Natural killer cell (primary cell): ENCODE data around the gene DPYSL5. TPM values are rescaled to one million over a fixed set of nuclear protein-coding genes. Genes with fewer than 3 reads are reported as not detected.

Experiments used
- ATAC-seq, 3 donors: fragments of 150-1000 bp in 2 of 3; fragments of 200-7000 bp in 1 of 3; cut with Tn5 transposase; 1 replicate in 1 of 3; 2 replicates in 2 of 3; pipeline ENCODE4 v1.10.0; 2021; ENCODE audit warnings: mild to moderate bottlenecking in 2 of 3, moderate library complexity in 2 of 3
- DNase-seq, 2 donors: peaks; one replicate each; pipeline versions ENCODE4 v3.0.0 to v3.0.0-alpha.2; 2013 to 2021; ENCODE audit warnings: mixed read lengths in 1 of 2
- H3K27ac ChIP-seq: one replicate; pipeline ENCODE4 v1.5.1; 2013; ENCODE audit warnings: mild to moderate bottlenecking, low read length
- H3K27me3 ChIP-seq: one replicate; pipeline ENCODE4 v1.6.1; 2013; ENCODE audit warnings: low read length; ENCODE audit not compliant: control insufficient read depth, insufficient read depth
- H3K36me3 ChIP-seq: one replicate; pipeline ENCODE4 v1.6.1; 2013; ENCODE audit warnings: low read length; ENCODE audit not compliant: control insufficient read depth, insufficient read depth
- H3K4me1 ChIP-seq: one replicate; pipeline ENCODE4 v1.6.1; 2013; ENCODE audit warnings: low read length; ENCODE audit not compliant: control insufficient read depth, insufficient read depth
- H3K4me3 ChIP-seq: one replicate; pipeline ENCODE4 v1.5.1; 2013; ENCODE audit warnings: low read length
- H3K9me3 ChIP-seq: one replicate; pipeline ENCODE4 v1.6.1; 2013; ENCODE audit warnings: low read length; ENCODE audit not compliant: control insufficient read depth, insufficient read depth
- H3K27ac Mint-ChIP-seq, 2 donors: one replicate each; pipeline ENCODE4 v1.8.0; 2022; ENCODE audit warnings: mild to moderate bottlenecking in 2 of 2, mixed read lengths in 2 of 2, moderate library complexity in 1 of 2
- H3K27me3 Mint-ChIP-seq, 2 donors: one replicate each; pipeline ENCODE4 v1.8.0; 2022; ENCODE audit warnings: low read depth in 2 of 2, mixed read lengths in 2 of 2
- H3K36me3 Mint-ChIP-seq: one replicate; pipeline ENCODE4 v1.8.0; 2022; ENCODE audit warnings: mixed read lengths
- H3K4me1 Mint-ChIP-seq, 2 donors: one replicate each; pipeline ENCODE4 v1.8.0; 2022; ENCODE audit warnings: mixed read lengths in 2 of 2
- H3K4me3 Mint-ChIP-seq: one replicate; pipeline ENCODE4 v1.8.0; 2022; ENCODE audit warnings: mild to moderate bottlenecking, moderate library complexity, mixed read lengths
- H3K9me3 Mint-ChIP-seq, 2 donors: one replicate each; pipeline ENCODE4 v1.8.0; 2022; ENCODE audit warnings: mixed read lengths in 2 of 2
- WGBS: methylation state at CpG from one replicate; pipeline ENCODE4 v1.1.7; 2013; ENCODE audit warnings: missing lambda C conversion rate; ENCODE audit not compliant: insufficient coverage; 5-methylcytosine and 5-hydroxymethylcytosine counted together
- intact Hi-C: fragments of 100-400 bp; cut with micrococcal nuclease; formaldehyde crosslinking; loops from one replicate; pipeline ENCODE4 v1.14.2; 2022
- total RNA-seq, 4 donors: library from RNA; stranded (reverse); fragments of 120-200 nt in 1 of 4; gene quantifications; one replicate each; pipeline versions ENCODE4 v1.2.3 to v1.2.4, GENCODE V29; 2013 to 2022
- TF ChIP-seq, protein P1 (sequence below): fragments of 200-600 bp; IDR thresholded peaks from one replicate; pipeline ENCODE4 v1.8.0; 2022; ENCODE audit warnings: antibody characterized with exemption

The DPYSL5 gene
- total RNA-seq, 3 donors from 2014 or later (not counting 1 experiment from before 2014, with no cell fraction given): not detected

DNA sequence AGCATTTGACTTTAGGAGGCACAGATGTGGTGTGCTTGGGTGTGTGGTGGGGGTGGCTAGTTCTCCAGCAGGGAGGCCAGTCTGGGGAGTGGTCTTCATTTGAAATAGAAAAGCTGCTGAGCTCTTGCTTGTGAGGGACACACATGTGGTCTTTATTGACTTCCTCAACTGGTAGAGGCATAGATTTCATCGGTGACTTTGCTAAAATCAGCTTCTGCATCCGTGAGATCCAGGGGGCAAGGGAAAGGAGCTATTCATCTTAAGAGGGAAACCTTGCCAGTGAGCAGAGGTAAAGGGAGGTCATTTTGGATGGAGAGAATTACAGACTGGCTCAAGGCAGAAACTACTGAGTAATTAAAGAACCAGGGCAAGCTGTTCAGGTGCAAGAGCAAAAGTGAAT, 127.2 kb downstream of the DPYSL5 start:
- no peak overlapping the region for H3K27ac ChIP-seq
- intact Hi-C loops: no loop called here
- no peak for ATAC-seq

GRCh38 chr2:26975656-26976055, 127.7 kb downstream of the DPYSL5 start:
- intact Hi-C loops: no loop called here
- DNase-seq (no peak), ATAC-seq (no peak)
- no peak overlapping the region for H3K4me3 Mint-ChIP-seq
- H3K9me3 ChIP-seq: no peaks in the 10 kb centered on the region
- H3K36me3 Mint-ChIP-seq: no peaks in the 10 kb centered on the region
- peaks cover 6% of the 10 kb centered on the region for H3K4me1 ChIP-seq
- H3K4me1 Mint-ChIP-seq: peaks cover 11 to 16% of the 10 kb centered on the region in 2 donors
- no peak overlapping the region for H3K4me3 ChIP-seq
- H3K27ac Mint-ChIP-seq: no peak overlapping the region
- H3K27ac ChIP-seq: no peak overlapping the region
- 82% methylated on average over 1 of the region's 1 CpG for WGBS
- H3K27me3 Mint-ChIP-seq: peaks cover 2 to 13% of the 10 kb centered on the region in 2 donors
- TF ChIP-seq, protein P1, sequence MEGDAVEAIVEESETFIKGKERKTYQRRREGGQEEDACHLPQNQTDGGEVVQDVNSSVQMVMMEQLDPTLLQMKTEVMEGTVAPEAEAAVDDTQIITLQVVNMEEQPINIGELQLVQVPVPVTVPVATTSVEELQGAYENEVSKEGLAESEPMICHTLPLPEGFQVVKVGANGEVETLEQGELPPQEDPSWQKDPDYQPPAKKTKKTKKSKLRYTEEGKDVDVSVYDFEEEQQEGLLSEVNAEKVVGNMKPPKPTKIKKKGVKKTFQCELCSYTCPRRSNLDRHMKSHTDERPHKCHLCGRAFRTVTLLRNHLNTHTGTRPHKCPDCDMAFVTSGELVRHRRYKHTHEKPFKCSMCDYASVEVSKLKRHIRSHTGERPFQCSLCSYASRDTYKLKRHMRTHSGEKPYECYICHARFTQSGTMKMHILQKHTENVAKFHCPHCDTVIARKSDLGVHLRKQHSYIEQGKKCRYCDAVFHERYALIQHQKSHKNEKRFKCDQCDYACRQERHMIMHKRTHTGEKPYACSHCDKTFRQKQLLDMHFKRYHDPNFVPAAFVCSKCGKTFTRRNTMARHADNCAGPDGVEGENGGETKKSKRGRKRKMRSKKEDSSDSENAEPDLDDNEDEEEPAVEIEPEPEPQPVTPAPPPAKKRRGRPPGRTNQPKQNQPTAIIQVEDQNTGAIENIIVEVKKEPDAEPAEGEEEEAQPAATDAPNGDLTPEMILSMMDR: no peak
- no peaks in the 10 kb centered on the region for H3K36me3 ChIP-seq
- H3K9me3 Mint-ChIP-seq: no peaks in the 10 kb centered on the region
- no peaks in the 10 kb centered on the region for H3K27me3 ChIP-seq

More for the DNA sequence above, 127.2 kb downstream of the DPYSL5 start:
- TF ChIP-seq, protein P1: no peak
- Histone ChIP-seq H3K9me3 (no peaks in the 10 kb centered on the region), H3K4me1 (peaks cover 8% of the 10 kb centered on the region), H3K27me3 (no peaks in the 10 kb centered on the region), H3K4me3 (no peak overlapping the region), H3K36me3 (no peaks in the 10 kb centered on the region)
- Mint-ChIP-seq H3K27ac (no peak overlapping the region), H3K27me3 (peaks cover 2 to 13% of the 10 kb centered on the region in 2 donors), H3K4me3 (no peak overlapping the region), H3K4me1 (peaks cover 12 to 18% of the 10 kb centered on the region in 2 donors), H3K9me3 (no peaks in the 10 kb centered on the region), H3K36me3 (no peaks in the 10 kb centered on the region)
- WGBS: 10% methylated on average over 2 of the region's 2 CpGs
- no peak for DNase-seq

GRCh38 chr2:26976237-26976636, 128.3 kb downstream of the DPYSL5 start:
- Histone ChIP-seq H3K4me1 (peaks cover 2% of the 10 kb centered on the region), H3K4me3 (no peak overlapping the region), H3K27me3 (no peaks in the 10 kb centered on the region), H3K36me3 (no peaks in the 10 kb centered on the region), H3K9me3 (no peaks in the 10 kb centered on the region), H3K27ac (no peak overlapping the region)
- peaks cover 2 to 13% of the 10 kb centered on the region in 2 donors for H3K27me3 Mint-ChIP-seq
- peaks cover 10 to 11% of the 10 kb centered on the region in 2 donors for H3K4me1 Mint-ChIP-seq
- WGBS: 95% methylated on average over 5 of the region's 5 CpGs
- no peak for DNase-seq
- no peak overlapping the region for H3K4me3 Mint-ChIP-seq
- no peak overlapping the region for H3K27ac Mint-ChIP-seq
- TF ChIP-seq, protein P1: no peak
- ATAC-seq: no peak
- H3K9me3 Mint-ChIP-seq: no peaks in the 10 kb centered on the region
- no peaks in the 10 kb centered on the region for H3K36me3 Mint-ChIP-seq
- intact Hi-C loops: no loop called here

- H3K9me3 ChIP-seq: no peaks in the 10 kb centered on the region
- DNase-seq (no peak), ATAC-seq (no peak)
- peaks cover 2 to 13% of the 10 kb centered on the region in 2 donors for H3K27me3 Mint-ChIP-seq
- H3K27me3 ChIP-seq: no peaks in the 10 kb centered on the region
- peaks cover 2 to 3% of the 10 kb centered on the region in 2 donors for H3K4me1 Mint-ChIP-seq
- no peaks in the 10 kb centered on the region for H3K36me3 Mint-ChIP-seq
- intact Hi-C loops: no loop called here
- no peak overlapping the region for H3K27ac Mint-ChIP-seq
- H3K4me3 ChIP-seq: no peak overlapping the region
- no peaks in the 10 kb centered on the region for H3K4me1 ChIP-seq
- H3K27ac ChIP-seq: no peak overlapping the region
- TF ChIP-seq, protein P1: no peak
- no peak overlapping the region for H3K4me3 Mint-ChIP-seq
- 93% methylated on average over 1 of the region's 2 CpGs for WGBS
- no peaks in the 10 kb centered on the region for H3K36me3 ChIP-seq
- H3K9me3 Mint-ChIP-seq: no peaks in the 10 kb centered on the region
These were observed 129.1 kb downstream of the DPYSL5 start for GRCh38 chr2:26977012-26977411.
